ENCODE results near the gene GLTP.

DNA sequence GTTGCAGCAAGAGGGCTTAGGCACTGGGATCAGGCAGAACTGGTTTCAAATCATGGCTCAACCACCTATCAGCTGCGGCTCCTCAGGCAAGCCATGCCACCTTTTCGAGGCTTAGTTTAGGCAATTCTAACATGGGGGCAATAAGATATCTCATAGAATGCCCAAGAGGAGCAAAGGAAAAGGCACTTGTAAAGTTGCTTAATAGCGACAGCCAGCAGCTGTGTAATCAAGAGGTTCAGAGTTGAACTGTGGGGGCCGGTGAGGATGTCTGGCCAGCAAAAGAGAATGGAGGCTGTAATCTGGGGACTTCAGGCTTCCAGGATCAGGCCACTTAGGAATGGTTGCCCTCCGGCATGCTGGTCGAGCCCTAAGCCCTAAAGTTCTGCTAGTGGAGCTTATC lies 16.7 kb upstream of the GLTP start:
- TF ChIP-seq, protein P1, sequence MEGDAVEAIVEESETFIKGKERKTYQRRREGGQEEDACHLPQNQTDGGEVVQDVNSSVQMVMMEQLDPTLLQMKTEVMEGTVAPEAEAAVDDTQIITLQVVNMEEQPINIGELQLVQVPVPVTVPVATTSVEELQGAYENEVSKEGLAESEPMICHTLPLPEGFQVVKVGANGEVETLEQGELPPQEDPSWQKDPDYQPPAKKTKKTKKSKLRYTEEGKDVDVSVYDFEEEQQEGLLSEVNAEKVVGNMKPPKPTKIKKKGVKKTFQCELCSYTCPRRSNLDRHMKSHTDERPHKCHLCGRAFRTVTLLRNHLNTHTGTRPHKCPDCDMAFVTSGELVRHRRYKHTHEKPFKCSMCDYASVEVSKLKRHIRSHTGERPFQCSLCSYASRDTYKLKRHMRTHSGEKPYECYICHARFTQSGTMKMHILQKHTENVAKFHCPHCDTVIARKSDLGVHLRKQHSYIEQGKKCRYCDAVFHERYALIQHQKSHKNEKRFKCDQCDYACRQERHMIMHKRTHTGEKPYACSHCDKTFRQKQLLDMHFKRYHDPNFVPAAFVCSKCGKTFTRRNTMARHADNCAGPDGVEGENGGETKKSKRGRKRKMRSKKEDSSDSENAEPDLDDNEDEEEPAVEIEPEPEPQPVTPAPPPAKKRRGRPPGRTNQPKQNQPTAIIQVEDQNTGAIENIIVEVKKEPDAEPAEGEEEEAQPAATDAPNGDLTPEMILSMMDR (IDR thresholded peaks at IDR 0.05), result no peak
- TF ChIP-seq POLR2A (IDR thresholded peaks at IDR 0.05) (no peak), EP300 (IDR thresholded peaks at IDR 0.05; ENCODE audit: low read depth) (no peak), POLR2AphosphoS5 (IDR thresholded peaks at IDR 0.05) (no peak)
